GM23338 (cell line): ENCODE data around the gene DLST. TPM values are rescaled to one million over a fixed set of nuclear protein-coding genes. Genes with fewer than 3 reads are reported as not detected.

Source experiments
- ATAC-seq: fragments of 200-7000 bp; cut with Tn5 transposase; 3 replicates; pipeline ENCODE4 v1.9.1; 2020
- DNase-seq: peaks from one replicate; pipeline ENCODE4 v3.0.0-alpha.2; 2015; ENCODE audit warnings: low spot score
- H2AFZ ChIP-seq: fragments of 200-600 bp; sonication (generic); 2 replicates; pipeline ENCODE4 v1.8.0; 2016; ENCODE audit warnings: antibody characterized with exemption, mild to moderate bottlenecking, moderate library complexity
- H3F3A ChIP-seq: fragments of 200-600 bp; sonication (generic); replicated peaks from 2 replicates; pipeline ENCODE4 v1.8.0; 2017; ENCODE audit warnings: antibody characterized with exemption, mixed run types, low read depth
- H3K27ac ChIP-seq: fragments of 200-600 bp; sonication (generic); 2 replicates; pipeline ENCODE4 v1.6.1; 2016; ENCODE audit warnings: low read depth
- H3K27me3 ChIP-seq: fragments of 200-600 bp; sonication (generic); 2 replicates; pipeline ENCODE4 v1.8.0; 2016; ENCODE audit warnings: mild to moderate bottlenecking, mixed run types, moderate library complexity; ENCODE audit not compliant: insufficient read depth
- H3K36me3 ChIP-seq: fragments of 200-600 bp; sonication (generic); 2 replicates; pipeline ENCODE4 v1.8.0; 2016; ENCODE audit warnings: mild to moderate bottlenecking; ENCODE audit not compliant: insufficient read depth
- H3K4me1 ChIP-seq: fragments of 200-600 bp; sonication (generic); 2 replicates; pipeline ENCODE4 v1.8.0; 2016; ENCODE audit warnings: mild to moderate bottlenecking, moderate library complexity; ENCODE audit not compliant: insufficient read depth
- H3K4me2 ChIP-seq: fragments of 200-600 bp; sonication (generic); 2 replicates; pipeline ENCODE4 v1.7.1; 2017; ENCODE audit warnings: mixed run types
- H3K4me3 ChIP-seq: fragments of 200-600 bp; sonication (generic); 2 replicates; pipeline ENCODE4 v1.6.1; 2016; ENCODE audit warnings: mixed run types
- H3K79me2 ChIP-seq: fragments of 200-600 bp; sonication (generic); replicated peaks from 2 replicates; pipeline ENCODE4 v1.8.0; 2017; ENCODE audit warnings: mild to moderate bottlenecking; ENCODE audit not compliant: insufficient read depth
- H3K9me2 ChIP-seq: fragments of 200-600 bp; sonication (generic); 2 replicates; pipeline ENCODE4 v1.8.0; 2017; ENCODE audit not compliant: insufficient read depth
- H4K20me1 ChIP-seq: fragments of 200-600 bp; sonication (generic); replicated peaks from 2 replicates; pipeline ENCODE4 v1.8.0; 2017; ENCODE audit warnings: mild to moderate bottlenecking; ENCODE audit not compliant: insufficient read depth
- H3K27ac Mint-ChIP-seq: 2 replicates; pipeline ENCODE4 v1.8.0; 2020; ENCODE audit warnings: inconsistent platforms, mild to moderate bottlenecking, moderate library complexity, mixed read lengths
- H3K27me3 Mint-ChIP-seq: 3 replicates; pipeline ENCODE4 v1.8.0; 2022; ENCODE audit warnings: low read depth, mild to moderate bottlenecking, moderate library complexity, mixed read lengths, inconsistent platforms; ENCODE audit not compliant: insufficient read depth, poor library complexity
- H3K36me3 Mint-ChIP-seq: 3 replicates; pipeline ENCODE4 v1.8.0; 2021; ENCODE audit warnings: low read depth, mild to moderate bottlenecking, inconsistent platforms, moderate library complexity, mixed read lengths
- H3K4me1 Mint-ChIP-seq: 3 replicates; pipeline ENCODE4 v1.8.0; 2020; ENCODE audit warnings: mild to moderate bottlenecking, inconsistent platforms, mixed read lengths
- H3K4me3 Mint-ChIP-seq: 3 replicates; pipeline ENCODE4 v1.8.0; 2021; ENCODE audit warnings: moderate library complexity, mild to moderate bottlenecking, inconsistent platforms, mixed read lengths
- H3K9me3 Mint-ChIP-seq: 3 replicates; pipeline ENCODE4 v1.8.0; 2020; ENCODE audit warnings: moderate library complexity, mild to moderate bottlenecking, inconsistent platforms, mixed read lengths
- EZH2phosphoT487 ChIP-seq: fragments of 200-600 bp; sonication (generic); IDR thresholded peaks from one replicate; pipeline ENCODE4 v1.8.1; 2018; ENCODE audit warnings: antibody characterized with exemption; ENCODE audit not compliant: unreplicated experiment
- NANOG ChIP-seq: IDR thresholded peaks from 2 replicates; pipeline ENCODE4 v1.6.1; 2016; ENCODE audit warnings: antibody characterized with exemption, borderline replicate concordance
- POLR2AphosphoS5 ChIP-seq: IDR thresholded peaks from 2 replicates; pipeline ENCODE4 v1.6.1; 2016; ENCODE audit warnings: antibody characterized with exemption, low read depth
- ZNF462 ChIP-seq: fragments of 250-450 bp; sonication (Bioruptor Pico); IDR thresholded peaks from 2 replicates; pipeline ENCODE4 v1.5.0; 2020; ENCODE audit warnings: mild to moderate bottlenecking, moderate library complexity
- polyA plus RNA-seq: library from polyadenylated mRNA; unstranded; fragments of >200 nt; fragmentation: Nextera tagmentation; extraction: Ambion mirVana; gene quantifications from 2 replicates; pipeline ENCODE4 v1.2.1, GENCODE V29; 2016
- total RNA-seq: library from RNA; depleted of rRNA; stranded (reverse); fragments of >200 nt; shearing (Covaris generic); gene quantifications from 2 replicates; pipeline ENCODE4 v1.2.3, GENCODE V29; 2014

DLST gene
- total and polyA plus RNA-seq, 2 experiments from 2014 or later = 11.2 to 106 TPM

GRCh38 chr14:74915426-74915825 lies 33.7 kb downstream of the DLST start (continued):
- TF ChIP-seq ZNF462 (CRISPR knock-in tag) = no peak
- TF ChIP-seq NANOG = no peak

DNA sequence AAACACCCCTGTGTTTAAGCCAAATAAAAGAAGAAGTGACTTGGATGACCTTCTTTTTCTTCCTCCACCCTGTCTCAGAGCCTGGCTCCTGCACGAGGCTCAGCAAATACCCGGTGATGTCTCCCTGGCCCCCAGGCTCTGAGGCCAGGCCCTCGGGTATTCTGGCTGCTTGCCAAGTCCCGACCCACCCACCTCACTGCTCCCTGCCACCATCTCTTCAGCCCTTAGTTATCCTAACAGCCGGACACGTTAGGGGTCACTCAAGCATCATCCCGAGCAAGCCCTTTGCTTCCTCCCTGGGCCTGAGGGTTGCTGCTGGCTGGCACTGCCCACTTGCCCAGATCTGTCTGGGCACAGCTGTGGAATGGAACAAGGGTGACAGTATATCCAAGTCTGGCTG lies 34.1 kb downstream of the DLST start:
- ATAC-seq (no peak), DNase-seq (no peak)
- Mint-ChIP-seq H3K4me3 (no peak overlapping the region), H3K36me3 (peaks cover 5% of the 10 kb centered on the region; the same call in 2 of the 3 replicates), H3K4me1 (peaks cover 3% of the 10 kb centered on the region; the same call in 1 of the 3 replicates), H3K27ac (no peak overlapping the region), H3K27me3 (peaks cover 2% of the 10 kb centered on the region), H3K9me3 (no peaks in the 10 kb centered on the region)
- no peaks in the 10 kb centered on the region for H3K9me2 ChIP-seq
- H2AFZ ChIP-seq = no peak overlapping the region
- H3K79me2 ChIP-seq = no peaks in the 10 kb centered on the region
- no peak overlapping the region for H3K27ac ChIP-seq
- H3K36me3 ChIP-seq = no peaks in the 10 kb centered on the region
- H3K4me2 ChIP-seq = no peak overlapping the region
- no peak overlapping the region for H3K4me3 ChIP-seq
- no peaks in the 10 kb centered on the region for H3K4me1 ChIP-seq
- 0 out of 2 replicates have a peak, but pooled peaks cover 4% of the 10 kb centered on the region for H4K20me1 ChIP-seq
- no peaks in the 10 kb centered on the region for H3F3A ChIP-seq
- H3K27me3 ChIP-seq = no peaks in the 10 kb centered on the region
- TF ChIP-seq POLR2AphosphoS5 (no peak), NANOG (no peak), ZNF462 (CRISPR knock-in tag) (no peak), EZH2phosphoT487 (no peak)
